Inflammatory macrophage treated with lipopolysaccharide for 1 hour (primary cell): ENCODE measurements around the gene NT5C1A.

Source experiments
- DNase-seq, 2 donors: peaks; one replicate each; pipeline ENCODE4 v3.0.0-alpha.2; 2020 to 2022

Gene NT5C1A

DNA sequence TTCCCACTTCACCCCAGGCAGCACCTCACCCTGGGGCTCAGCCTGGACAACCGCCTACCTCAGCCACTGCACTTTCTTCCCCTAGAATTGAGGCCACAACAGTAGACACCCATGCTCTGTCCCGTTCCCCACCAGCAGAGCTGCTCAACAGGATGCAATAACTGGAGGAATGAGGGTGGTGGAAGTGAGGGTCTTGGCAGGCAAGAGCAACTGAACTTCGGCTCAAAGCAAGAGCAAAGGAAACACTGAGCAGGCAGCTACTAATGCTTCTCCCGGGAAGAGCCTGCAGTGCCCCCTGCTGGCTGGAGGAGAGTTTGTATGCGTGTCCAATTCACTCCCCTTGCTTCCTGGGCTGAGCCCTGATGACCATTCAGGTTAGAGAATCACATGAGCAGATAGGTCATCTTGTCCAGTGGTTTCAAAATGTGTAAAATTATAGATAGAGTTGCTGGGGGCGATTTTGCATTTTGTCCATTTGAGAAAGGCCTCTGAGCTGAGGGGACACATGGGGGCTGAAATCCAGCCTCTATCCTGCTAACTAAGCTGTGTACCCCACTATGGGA is 13.9 kb downstream of the NT5C1A start:
- peak; percentile 53 to 86 for DNase-seq

DNA sequence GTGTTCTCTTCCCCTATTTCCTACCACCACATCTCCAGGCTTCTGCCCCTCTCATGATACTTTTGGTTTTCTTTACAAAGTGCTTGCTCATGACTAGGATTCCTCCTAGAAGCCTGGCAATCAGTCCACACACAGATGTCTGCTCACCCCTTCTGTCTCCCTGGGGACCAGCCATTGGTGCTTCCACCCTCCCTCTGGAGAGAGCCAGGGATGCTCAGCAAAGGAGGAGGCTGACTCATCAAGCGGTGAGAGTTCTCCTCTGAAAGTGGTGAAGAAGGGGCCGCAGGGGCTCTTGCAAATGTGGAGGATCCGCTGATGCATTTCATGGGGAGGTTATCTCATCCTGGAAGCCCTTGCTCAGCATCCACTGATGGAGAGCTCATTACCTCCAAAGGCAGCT is 14.5 kb downstream of the NT5C1A start:
- DNase-seq = no peak

DNA sequence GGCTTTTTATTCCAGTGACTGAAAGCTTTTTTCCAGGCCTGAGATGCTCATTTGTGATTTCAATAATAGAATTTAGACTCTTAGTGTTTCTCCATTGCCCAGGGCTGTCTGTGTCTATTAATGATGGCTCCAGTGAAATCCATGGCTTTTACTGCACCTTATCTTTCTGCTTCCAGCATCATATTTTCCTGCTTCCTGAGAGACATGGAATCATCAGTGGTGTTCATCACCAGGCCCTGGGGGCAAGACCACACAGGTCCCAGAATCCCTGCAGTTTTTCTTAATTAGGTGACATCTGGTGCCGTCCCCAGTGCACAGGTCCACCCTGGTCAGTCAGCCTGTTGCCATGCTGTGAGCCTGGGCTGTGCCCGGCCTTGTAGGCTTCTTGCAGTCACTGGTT is 15.5 kb downstream of the NT5C1A start:
- DNase-seq = no peak

DNA sequence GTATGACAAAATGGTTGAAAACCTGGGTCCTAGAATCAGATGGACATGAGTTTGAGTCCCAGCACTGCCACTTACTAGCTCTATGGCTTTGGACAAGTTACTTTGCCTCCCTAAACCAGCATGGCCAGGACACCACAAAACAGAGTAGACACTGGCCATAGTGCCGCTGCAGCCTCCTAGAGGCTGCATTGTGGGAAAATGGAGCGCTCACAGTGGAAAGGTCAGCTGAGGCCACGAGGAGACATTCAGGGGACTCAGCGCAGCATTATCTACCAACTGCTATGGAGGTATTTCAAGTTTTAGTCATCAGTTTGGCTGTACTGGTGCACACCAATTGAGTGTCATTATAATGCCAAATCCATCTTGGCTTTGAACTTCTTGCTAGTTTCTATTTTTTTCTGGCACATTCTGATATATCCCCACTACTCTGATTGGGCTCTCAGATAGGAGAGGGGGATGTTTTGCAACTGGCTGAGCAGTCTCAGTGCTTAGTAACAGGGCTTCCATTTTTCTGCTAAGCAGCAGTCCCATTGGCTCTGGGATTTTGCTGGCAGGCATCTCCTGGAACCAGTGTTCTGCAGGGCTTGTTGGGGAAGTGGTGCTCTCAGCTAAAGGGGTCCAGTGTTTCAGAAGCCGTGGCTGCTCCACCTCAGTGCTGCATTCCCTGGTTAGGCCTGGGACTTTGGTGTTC is 16.2 kb downstream of the NT5C1A start:
- DNase-seq = no peak

DNA sequence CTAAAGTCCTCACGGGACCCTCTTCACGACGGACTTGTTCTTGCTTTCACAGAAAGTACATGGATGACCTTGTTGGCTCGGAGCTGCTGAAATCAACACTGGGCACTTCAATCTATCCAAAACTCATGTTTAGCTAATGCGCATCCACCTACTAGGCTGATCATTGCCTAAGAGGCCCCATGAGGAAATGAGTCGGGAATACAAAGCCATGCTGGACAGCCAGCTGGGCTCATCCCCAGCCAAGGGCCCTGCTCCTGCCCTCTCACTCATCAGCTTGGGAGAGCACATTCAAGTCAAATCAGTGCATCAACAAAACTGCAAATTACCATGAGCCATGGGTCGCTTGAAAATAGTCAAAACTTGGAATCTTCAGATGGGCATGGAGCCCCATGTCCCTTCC is 17.6 kb downstream of the NT5C1A start:
- no peak for DNase-seq

DNA sequence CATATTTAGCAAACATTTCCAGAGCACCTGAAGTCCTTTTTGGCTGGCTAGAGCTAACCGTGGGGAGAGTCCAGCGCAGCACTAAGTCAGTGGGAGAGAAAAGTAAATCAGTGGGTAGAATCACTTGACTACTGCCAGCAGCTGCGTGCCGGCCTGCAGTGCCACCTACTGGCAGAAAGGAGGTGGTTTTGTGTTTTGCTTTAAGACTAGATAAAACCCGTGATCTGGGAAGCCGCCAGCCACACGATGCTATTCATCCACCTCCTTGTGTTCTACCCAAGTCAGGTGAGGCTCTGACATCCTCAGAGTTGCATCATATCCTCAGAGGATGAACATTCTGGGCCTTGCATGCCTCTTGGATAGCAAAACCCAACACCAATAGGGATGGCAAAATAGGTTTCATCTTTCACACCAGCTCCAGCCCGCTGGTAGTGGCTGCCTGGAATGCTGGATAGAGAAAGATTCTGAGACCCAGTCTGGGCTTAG is 18.3 kb downstream of the NT5C1A start:
- peak; percentile 64 to 79 for DNase-seq

DNA sequence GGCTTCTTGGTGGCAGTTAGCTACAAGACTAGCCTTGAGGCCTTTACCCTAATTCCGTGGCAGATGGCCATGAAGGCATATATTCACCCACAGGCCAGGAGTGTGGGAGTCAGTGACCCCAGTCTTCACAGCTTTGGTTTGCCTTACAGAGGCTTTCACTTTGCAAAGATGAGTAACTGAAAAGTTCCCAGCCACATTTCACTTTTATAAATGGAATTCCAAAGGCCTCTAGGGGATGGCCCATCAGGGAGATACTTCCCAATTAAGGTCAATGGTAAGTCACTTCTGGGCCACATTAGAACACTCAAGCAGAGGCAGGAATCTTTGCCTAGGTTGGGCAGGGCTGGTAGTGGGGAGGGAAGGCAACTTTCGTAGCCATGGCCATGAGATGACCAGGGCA is 19.4 kb downstream of the NT5C1A start:
- no peak for DNase-seq

DNA sequence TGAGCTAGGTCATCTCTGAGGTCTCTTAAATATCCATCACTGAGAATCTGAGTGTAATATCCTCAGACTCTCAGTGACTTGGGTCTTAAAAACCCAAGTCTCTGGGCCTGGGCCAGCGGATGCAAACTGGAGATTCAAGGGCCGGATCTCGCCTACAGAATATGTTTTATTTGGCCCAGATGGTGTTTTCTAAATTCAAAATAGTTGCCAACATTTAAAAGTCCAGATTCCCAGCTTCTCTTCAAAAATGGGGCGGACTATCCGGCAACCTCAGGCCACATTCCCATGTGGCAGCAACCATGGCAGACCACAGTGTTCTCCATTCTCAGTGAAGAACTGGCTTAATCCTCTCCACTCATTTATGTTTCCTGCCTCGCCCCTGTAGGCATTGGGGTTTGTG is 19.8 kb downstream of the NT5C1A start:
- DNase-seq = no peak

DNA sequence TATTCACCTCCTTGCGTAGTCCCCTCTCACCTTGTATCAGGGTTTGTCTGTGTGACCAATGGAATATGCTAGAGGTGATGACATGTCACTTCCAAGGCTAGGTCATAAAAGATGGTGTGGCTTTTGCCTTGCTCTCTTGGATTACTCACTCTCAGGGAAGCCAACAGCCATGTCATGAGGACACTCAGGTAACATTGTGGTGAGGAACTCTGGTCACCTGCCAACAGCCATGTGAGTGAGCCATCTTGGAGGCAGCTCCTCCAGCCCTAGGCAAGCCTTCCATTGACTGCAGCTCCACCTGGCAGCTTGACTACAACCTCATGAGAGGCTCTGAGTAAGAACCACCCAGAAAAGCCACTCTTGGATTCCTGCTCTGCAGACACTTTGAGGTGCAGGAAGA is 21.5 kb downstream of the NT5C1A start:
- no peak for DNase-seq

DNA sequence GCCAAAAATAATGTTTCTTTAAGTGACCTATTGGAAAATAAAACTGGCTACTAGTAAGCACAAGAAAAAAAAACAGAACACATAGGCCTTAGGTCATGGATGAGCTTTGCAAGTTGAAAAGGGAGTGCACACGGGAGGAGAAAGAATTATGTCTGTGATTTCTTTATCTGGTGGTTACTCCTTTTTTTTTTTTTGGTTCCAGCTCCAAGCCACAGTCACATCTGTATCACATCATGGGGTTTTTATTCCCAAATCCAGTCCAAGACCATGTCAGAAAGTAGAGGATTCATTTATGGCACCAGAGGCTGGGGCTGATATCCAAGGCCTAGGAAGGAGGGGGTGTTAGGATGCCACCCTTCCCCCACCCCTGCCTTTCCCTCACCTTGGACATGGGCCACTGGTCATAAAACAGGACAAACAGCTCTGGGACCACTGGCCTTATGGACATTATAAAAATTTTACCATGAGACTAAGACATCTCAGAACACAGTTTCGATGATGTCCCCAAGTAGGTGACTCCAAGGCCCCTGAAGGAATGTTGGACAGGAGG is 22.2 kb downstream of the NT5C1A start:
- DNase-seq = no peak

DNA sequence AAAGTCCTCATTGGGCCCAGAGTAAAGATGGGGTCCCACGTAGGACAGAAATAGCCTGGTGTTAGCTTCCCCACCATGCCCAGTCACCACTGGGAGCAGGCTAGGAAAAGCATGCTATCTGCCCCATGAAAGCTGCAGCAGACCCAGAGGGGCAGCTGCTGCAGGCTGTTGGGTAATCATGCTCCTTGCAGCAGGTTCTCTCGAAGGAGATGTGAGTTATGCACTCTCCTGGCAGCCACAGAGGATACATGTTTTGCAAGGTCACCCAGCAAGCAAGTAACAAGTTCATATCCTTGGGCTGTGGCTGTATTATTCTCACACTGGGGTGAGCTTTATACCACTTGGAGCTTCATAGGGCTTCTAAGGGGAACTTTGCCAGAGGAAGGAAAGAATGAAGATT is 23.4 kb downstream of the NT5C1A start:
- DNase-seq = no peak

DNA sequence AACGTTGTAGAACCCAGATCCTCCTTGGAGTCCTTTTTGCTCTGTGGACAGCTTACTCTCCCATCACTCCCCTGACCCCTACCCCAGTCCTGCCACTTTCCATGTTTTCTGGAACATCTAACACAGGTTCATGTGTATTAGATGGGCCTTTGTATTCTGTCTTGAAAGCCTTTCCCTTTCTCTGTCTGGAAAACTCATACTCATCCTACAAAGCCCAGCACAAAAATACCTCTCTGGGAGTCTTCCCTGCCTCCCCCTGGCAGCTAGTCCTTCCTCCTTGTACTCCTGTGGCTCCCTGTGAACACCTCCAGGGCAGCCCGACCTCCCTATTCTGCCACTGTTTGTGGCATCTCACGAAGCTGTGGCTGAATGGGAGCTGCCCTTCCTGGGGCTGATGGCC is 24.7 kb downstream of the NT5C1A start:
- DNase-seq = no peak

DNA sequence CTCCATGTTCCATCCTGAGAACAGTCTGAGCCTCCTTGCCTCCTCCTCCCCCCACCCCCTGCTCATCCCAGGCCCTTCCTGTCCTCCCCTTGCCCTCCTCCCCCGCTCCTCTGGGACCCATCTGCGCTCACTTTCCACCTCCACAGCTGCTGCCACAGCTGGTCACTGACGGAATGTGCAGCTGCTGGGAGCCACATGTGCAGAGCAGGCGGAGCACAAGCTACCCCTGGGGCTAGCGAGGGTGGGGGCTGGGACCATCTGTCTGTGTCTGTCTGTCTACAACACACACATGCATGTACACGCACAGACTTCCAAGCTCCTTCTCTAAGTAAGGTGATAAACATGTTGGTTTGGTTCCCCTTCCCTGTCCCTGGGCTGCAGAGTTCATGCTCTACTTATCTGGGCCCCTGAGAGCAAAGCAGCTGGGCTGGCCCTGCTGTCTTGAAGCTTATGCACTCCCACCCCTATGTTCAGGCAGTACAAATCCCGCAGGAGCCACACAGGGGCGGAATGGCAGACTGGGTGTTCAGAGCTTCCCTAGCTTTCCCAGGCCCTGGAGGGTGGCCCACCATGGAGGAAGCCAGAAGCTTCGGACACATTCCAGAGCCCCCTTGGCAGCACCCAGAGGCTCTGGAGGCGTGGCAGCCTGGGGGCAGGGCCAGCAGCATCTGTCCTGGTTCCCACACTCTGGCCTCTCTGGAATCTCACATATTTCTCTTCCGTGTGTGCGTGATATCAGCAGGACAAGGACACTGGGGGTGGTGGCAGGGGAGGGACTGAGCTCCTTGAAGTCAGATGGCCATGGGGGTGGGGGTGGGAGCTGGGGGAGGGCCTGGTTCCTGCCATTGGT is 25.4 kb downstream of the NT5C1A start:
- DNase-seq = no peak

DNA sequence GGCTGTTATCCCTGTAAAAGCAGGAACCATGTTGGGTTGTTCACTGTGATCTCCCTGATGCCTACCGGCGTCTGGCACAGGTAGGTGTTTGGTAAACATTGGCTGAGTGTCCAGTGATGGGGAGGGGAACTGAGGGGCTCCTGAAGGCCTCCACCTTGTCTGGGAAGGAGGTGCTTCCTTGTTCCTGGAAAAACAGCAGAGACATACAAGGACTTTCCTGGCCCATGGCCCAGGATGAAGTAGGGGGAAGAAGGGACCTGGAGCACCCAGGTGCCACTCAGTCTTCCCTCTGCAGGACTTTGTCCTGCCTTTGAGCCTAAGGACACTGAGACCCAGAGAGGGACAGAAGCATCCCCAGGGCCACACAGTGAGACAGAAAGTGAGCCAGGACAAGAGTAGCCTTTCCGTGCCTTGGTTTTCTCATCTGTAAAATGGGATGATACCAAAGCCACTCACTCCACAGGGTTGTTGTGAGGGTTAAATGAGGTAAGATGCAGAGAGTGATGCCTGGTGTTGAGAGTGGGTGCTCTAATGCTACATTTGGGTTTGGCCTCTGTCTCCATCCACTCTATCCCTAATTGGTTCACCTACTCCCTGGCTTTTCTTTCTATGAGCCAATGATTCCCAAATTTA is 26.4 kb downstream of the NT5C1A start:
- DNase-seq = no peak

DNA sequence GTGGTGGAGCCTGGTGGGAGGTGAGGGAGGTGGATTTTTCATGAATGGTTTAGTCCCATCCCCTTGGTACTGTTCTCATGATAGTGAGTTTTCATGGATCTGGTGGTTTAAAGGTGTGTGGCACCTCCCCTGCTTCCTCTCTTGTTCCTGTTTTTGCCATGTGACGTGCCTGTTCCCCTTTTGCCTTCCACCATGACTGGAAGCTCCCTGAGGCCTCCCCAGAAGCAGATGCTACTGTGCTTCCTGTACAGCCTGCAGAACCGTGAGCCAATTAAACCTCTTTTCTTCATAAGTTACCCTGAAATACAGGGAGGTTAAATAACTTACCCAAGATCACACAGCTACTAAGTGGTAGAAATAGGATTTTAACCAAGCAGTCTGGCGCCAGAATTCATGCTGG is 28.2 kb downstream of the NT5C1A start:
- DNase-seq = no peak

DNA sequence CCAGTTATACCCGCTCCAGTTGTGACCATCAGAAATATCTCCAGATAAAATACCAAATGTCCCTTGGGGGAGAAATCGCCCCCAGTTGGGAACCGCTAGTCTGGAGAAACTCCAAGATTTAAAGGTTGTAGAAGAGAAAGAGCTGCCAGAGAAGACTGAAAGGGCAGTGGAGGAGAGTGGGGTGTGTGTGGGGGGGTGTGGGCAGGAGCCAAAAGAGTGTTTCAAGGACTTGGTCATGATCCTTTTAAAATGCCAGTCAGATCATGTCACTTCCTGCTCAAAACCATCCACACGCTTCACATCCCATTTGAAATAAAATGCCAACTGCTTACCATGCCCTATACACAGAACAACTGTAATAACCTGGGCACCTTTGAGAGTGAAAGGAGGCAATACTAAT is 29.1 kb downstream of the NT5C1A start:
- DNase-seq = no peak

DNA sequence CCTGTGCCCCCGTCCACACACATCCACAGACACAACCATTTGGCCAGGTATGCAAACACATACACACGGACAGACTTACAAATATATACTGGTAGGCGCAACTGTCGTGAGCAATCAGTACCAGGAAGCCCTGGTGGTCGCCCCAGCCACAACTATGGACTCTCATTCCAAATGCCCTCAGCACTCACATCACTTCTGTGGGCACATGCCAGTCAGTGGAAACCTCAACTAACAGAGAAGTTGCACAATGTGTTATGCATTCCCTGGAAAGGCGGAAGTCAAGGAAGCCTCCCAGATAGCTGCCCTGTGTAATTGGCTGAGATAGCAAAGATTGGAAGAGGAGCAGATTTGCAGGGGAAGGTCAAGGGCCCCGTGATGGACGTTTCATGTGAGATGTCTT is 31.0 kb downstream of the NT5C1A start:
- peak in 1 of 2 donors; percentile 13 for DNase-seq

DNA sequence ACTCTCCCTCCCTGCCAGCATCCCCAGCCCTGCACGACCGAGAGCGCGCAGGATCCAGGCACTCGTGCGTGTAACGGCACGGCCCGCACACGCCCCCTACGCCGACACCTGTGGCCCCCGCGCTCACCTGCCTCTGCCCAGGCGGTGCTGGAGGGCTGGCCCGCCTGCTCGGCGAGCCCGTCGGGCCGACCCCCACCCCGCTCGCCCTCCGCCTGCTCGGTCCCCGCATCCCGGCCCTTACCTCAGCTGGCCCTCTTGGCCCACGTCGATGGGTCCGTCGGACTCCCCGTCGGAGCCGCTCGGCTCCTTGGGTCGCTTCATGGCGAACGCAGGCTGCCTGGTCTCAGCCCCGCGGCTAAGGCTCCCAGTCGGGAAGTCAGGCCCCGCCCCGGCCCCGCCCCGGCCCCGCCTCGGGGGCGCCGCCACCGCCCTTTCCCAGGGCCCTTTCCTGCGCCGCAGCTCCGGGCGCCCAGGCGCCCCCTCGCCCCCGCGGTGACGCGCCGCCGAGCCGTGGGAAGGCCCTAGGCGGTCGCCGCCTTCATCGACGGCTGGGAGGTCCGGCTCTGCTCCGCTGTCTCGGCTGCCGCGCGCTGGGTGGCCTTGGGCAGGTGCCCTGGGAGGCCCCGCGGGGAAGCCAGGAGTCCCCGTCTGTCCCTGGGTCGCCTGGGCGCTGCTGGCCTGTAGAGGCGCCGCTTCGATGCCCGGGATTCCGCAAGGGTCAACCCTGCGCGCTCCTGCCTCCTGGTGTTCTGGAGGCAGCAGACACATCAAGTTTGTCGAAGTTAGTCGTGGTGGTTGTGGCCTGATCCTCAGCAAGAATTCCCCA is 32.4 kb downstream of the NT5C1A start, which contains the start of gene HEYL:
HEYL (minus strand) TSS at position 339 of the 826 bp plus-strand sequence; CDS start at position 321, 18 bp downstream.
- peak; percentile 58 to 79 for DNase-seq

DNA sequence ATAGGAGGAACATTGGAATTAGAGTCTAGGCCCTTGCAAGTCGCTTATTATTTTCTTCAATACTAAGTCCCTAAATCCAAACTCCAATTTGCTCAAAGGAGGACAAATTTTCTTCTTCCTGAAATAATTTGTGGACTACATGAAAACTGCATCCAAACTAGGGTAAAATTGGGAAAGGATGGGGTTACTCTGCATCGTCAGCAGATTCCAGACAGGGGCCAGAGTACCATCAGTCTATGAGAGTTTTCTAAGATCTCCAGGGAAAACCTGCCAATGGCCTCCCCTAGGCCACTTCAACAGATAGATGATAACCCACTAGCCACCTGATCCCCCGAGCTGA is 33.0 kb downstream of the NT5C1A start:
- DNase-seq = no peak

DNA sequence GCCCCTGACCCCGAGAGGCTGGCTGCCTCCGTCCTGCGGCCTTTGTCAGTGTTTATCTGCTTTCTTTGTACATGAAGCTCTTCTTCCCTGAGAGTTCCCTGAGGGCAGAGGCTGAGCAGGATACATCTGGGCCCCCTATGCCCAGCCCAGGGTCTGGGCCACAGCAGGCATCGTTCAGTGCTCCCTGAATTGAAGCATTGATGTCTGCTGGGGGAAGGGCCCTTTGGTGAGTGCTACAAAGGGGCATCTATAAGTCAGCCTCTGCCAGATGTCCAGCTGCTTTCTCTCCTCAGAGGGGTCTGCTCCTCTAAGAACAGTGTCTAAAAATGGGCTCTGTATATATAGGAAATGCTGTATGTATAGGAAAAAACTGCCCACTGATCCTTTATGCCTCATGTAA is 34.5 kb downstream of the NT5C1A start:
- DNase-seq = no peak

DNA sequence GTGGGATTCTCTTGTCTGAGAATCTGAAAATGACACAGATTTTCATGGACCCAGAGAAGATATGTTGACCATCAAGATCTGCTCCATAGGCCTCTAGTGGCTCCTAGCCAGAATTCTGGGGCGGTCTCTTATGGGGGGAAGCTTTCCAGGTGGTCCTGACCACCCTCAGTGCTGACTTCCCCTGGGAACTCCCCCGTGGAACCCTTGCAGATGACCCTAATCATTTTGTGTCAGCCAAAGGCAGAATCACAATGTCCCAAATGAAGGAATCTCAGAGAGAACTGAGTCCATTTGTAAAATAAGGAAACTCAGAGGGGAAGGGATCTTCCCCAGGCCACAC is 36.1 kb downstream of the NT5C1A start:
- DNase-seq = no peak

DNA sequence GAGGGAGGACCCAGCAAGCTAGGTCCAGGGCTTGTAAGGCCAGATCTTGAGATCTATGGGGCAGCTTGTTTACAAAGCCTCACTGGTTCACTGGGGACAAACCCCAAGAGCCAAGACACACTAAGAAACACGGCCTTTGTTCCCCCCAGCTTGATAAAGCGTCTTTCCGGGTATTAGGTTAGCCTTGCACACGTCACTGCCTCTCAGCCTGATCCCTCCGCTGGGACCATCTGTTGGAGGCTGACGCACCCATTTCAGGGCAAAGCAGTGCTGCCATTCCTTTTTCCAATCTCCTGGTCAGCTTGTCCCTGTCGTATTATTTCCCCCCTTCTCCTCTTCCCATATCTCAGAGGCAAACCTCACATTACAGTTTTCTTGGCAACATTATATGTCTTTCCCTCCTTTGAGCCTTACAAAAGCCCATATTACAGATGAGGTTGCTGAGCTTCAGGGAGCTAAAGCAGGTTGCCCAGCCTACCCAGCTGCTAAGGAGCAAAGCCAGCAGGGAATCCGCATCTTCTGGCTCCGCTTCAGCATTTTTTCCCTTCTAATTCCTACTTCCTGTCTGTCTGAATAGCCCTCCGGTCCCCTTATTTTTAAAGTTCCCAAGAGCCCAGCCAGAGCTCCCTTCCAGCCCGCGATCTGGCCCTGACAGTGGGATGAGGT is 36.6 kb downstream of the NT5C1A start:
- DNase-seq = no peak
